ENCODE results near the gene KAT2B. TPM values are rescaled to one million over a fixed set of nuclear protein-coding genes. Genes with fewer than 3 reads are reported as not detected.

The KAT2B gene
- polyA plus RNA-seq, 1 experiment, result 4.5 TPM

GRCh38 chr3:20047976-20048883 is 8.0 kb downstream of the KAT2B start:
- ChIA-PET CTCF (no interaction called here), POLR2A (no interaction called here)
- Histone ChIP-seq H3K4me3 (ENCODE audit: low read depth, low read length) (no peak overlapping the region), H3K36me3 (ENCODE audit: control insufficient read depth, insufficient read depth, low read length) (no peaks in the 10 kb centered on the region), H3K27me3 (ENCODE audit: control insufficient read depth, insufficient read depth, low read length) (no peaks in the 10 kb centered on the region)
- no peak for TF ChIP-seq CTCF (IDR thresholded peaks at IDR 0.05; ENCODE audit: insufficient read depth, low read depth, low read length)
- no peak for DNase-seq (ENCODE audit: low read depth)

GRCh38 chr3:20051123-20051806 is 11.0 kb downstream of the KAT2B start:
- ChIA-PET POLR2A (no interaction called here), CTCF (interaction anchor here (1.2 kb wide), 1 partner anchor 9 kb away, joined by 3 read pairs; no protein-coding TSS in a partner anchor)
- no peaks in the 10 kb centered on the region for H3K27me3 ChIP-seq (ENCODE audit: control insufficient read depth, insufficient read depth, low read length)
- TF ChIP-seq CTCF (IDR thresholded peaks at IDR 0.05; ENCODE audit: insufficient read depth, low read depth, low read length), result no peak
- no peak overlapping the region for H3K4me3 ChIP-seq (ENCODE audit: low read depth, low read length)
- H3K36me3 ChIP-seq (ENCODE audit: control insufficient read depth, insufficient read depth, low read length), result no peaks in the 10 kb centered on the region
- no peak for DNase-seq (ENCODE audit: low read depth)

GRCh38 chr3:20052851-20053250 is 12.6 kb downstream of the KAT2B start:
- ChIA-PET POLR2A (no interaction called here), CTCF (interaction anchor here (0.9 to 1.2 kb wide), 2 partner anchors 11 to 22 kb away, joined by 3 to 4 read pairs; no protein-coding TSS in a partner anchor)
- no peak for TF ChIP-seq CTCF (IDR thresholded peaks at IDR 0.05; ENCODE audit: insufficient read depth, low read depth, low read length)
- DNase-seq (ENCODE audit: low read depth), result no peak
- Histone ChIP-seq H3K4me3 (ENCODE audit: low read depth, low read length) (no peak overlapping the region), H3K27me3 (ENCODE audit: control insufficient read depth, insufficient read depth, low read length) (no peaks in the 10 kb centered on the region), H3K36me3 (ENCODE audit: control insufficient read depth, insufficient read depth, low read length) (no peaks in the 10 kb centered on the region)

- no peak for DNase-seq (ENCODE audit: low read depth)
- CTCF ChIA-PET, result no interaction called here
- H3K36me3 ChIP-seq (ENCODE audit: control insufficient read depth, insufficient read depth, low read length), result no peaks in the 10 kb centered on the region
- no peak overlapping the region for H3K4me3 ChIP-seq (ENCODE audit: low read depth, low read length)
- no peak for TF ChIP-seq CTCF (IDR thresholded peaks at IDR 0.05; ENCODE audit: insufficient read depth, low read depth, low read length)
- POLR2A ChIA-PET, result no interaction called here
- H3K27me3 ChIP-seq (ENCODE audit: control insufficient read depth, insufficient read depth, low read length), result no peaks in the 10 kb centered on the region
Observed at GRCh38 chr3:20054549-20054987, 14.3 kb downstream of the KAT2B start.

GRCh38 chr3:20055020-20055775 is 15.0 kb downstream of the KAT2B start:
- DNase-seq (ENCODE audit: low read depth), result no peak
- Histone ChIP-seq H3K27me3 (ENCODE audit: control insufficient read depth, insufficient read depth, low read length) (no peaks in the 10 kb centered on the region), H3K36me3 (ENCODE audit: control insufficient read depth, insufficient read depth, low read length) (no peaks in the 10 kb centered on the region), H3K4me3 (ENCODE audit: low read depth, low read length) (no peak overlapping the region)
- CTCF ChIA-PET, result no interaction called here
- TF ChIP-seq CTCF (IDR thresholded peaks at IDR 0.05; ENCODE audit: insufficient read depth, low read depth, low read length), result no peak
- POLR2A ChIA-PET, result no interaction called here

All from BJ (cell line).